H1 (cell line): Measurements from ENCODE around the gene NDUFB10. TPM values are rescaled to one million over a fixed set of nuclear protein-coding genes. Genes with fewer than 3 reads are reported as not detected.

Experiments
- CTBP2 ChIP-seq: IDR thresholded peaks from 2 replicates; pipeline ENCODE4 v1.7.0; 2011; ENCODE audit warnings: borderline replicate concordance, mild to moderate bottlenecking, moderate library complexity, mixed read lengths, low read length; ENCODE audit not compliant: insufficient read depth, insufficient read length
- FOSL1 ChIP-seq: IDR thresholded peaks from 2 replicates; pipeline ENCODE4 v1.6.1; 2011; ENCODE audit warnings: mild to moderate bottlenecking, low read depth, low read length, moderate library complexity; ENCODE audit not compliant: insufficient read depth
- SP1 ChIP-seq: IDR thresholded peaks from 2 replicates; pipeline ENCODE4 v1.6.1; 2011; ENCODE audit warnings: low read depth, low read length
- SP4 ChIP-seq: IDR thresholded peaks from 2 replicates; pipeline ENCODE4 v1.6.1; 2012; ENCODE audit warnings: low read length, inconsistent platforms
- SUZ12 ChIP-seq: fragments of 200-600 bp; sonication (generic); IDR thresholded peaks from 2 replicates; pipeline ENCODE4 v1.6.1; 2012; ENCODE audit warnings: mild to moderate bottlenecking, inconsistent platforms, low read length, moderate library complexity, mixed read lengths
- polyA plus RNA-seq, 7 experiments: library from polyadenylated mRNA; depleted of rRNA in 3 of 7; stranded (reverse) in 5 of 7; unstranded in 2 of 7; fragments of >200 nt in 5 of 7; fragments of 200-250 nt in 2 of 7; gene quantifications; 1 replicate in 5 of 7; 2 replicates in 1 of 7; 4 replicates in 1 of 7; pipeline versions ENCODE4 v1.2.1 to v1.2.3, GENCODE V29; 2011 to 2013; ENCODE audit warnings: missing spikeins in 2 of 7, mixed read lengths in 2 of 7
- total RNA-seq: library from RNA; stranded (reverse); fragmentation: NEBNext Ultra II Directional; extraction: Animal tissue kit (Norgen Biotek cat#: 25700); gene quantifications from 2 replicates; pipeline ENCODE4 v1.2.1, GENCODE V29; 2021

The NDUFB10 gene
- total and polyA plus RNA-seq, 2 of the 8 experiments (the other 6 are each of a cell fraction or from before 2014, with no cell fraction given): 183 to 194 TPM

GRCh38 chr16:1917665-1918350 lies 41.5 kb upstream of the NDUFB10 start (continued):
- TF ChIP-seq SP1: no peak
- no peak for TF ChIP-seq CTBP2
- no peak for TF ChIP-seq FOSL1
- no peak for TF ChIP-seq SP4
- TF ChIP-seq SUZ12: peak; percentile 98
